PC-9 (cell line): ENCODE measurements around the gene TMEM255A. TPM values are rescaled to one million over a fixed set of nuclear protein-coding genes. Genes with fewer than 3 reads are reported as not detected.

ENCODE experiments used
- BruUV-seq: library from RNA; stranded (reverse); fragments of 400-500 nt; replicated peaks from 2 replicates; lab custom pipeline; 2021; lab: Mats Ljungman, UMichigan
- CTCF ChIA-PET: fragments of 300-600 bp; sonication (Branson Sonifier 250); formaldehyde crosslinking; loops from one replicate; lab custom pipeline; 2022; ENCODE audit warnings: antibody characterized with exemption; lab: Charles Lee
- POLR2A ChIA-PET: fragments of 300-600 bp; sonication (Branson Sonifier 250); formaldehyde crosslinking; loops from one replicate; lab custom pipeline; 2022; ENCODE audit warnings: antibody characterized with exemption; ENCODE audit not compliant: unreplicated experiment; lab: Charles Lee
- DNase-seq, 2 experiments: peaks; one replicate each; pipeline versions ENCODE4 v3.0.0 to v3.0.0-alpha.2; 2015 to 2022; ENCODE audit warnings: mixed read lengths in 1 of 2
- H2AFZ ChIP-seq: fragments of 200-600 bp; sonication (generic); 2 replicates; pipeline ENCODE4 v1.8.1; 2017; ENCODE audit warnings: antibody characterized with exemption
- H3F3A ChIP-seq: fragments of 200-600 bp; sonication (generic); 2 replicates; pipeline ENCODE4 v1.8.1; 2017; ENCODE audit warnings: antibody characterized with exemption, mild to moderate bottlenecking, low read depth; ENCODE audit not compliant: insufficient read depth
- H3K27ac ChIP-seq: fragments of 200-600 bp; sonication (generic); 2 replicates; pipeline ENCODE4 v1.6.1; 2016; ENCODE audit warnings: mixed run types
- H3K27me3 ChIP-seq: fragments of 200-600 bp; sonication (generic); 2 replicates; pipeline ENCODE4 v1.6.1; 2016; ENCODE audit warnings: low read depth, mixed run types; ENCODE audit not compliant: insufficient read depth
- H3K36me3 ChIP-seq: fragments of 200-600 bp; sonication (generic); 2 replicates; pipeline ENCODE4 v1.6.1; 2016; ENCODE audit warnings: low read depth, mixed run types
- H3K4me1 ChIP-seq: fragments of 200-600 bp; sonication (generic); replicated peaks from 2 replicates; pipeline ENCODE4 v1.6.1; 2016; ENCODE audit warnings: mixed run types; ENCODE audit not compliant: insufficient read depth
- H3K4me2 ChIP-seq: fragments of 200-600 bp; sonication (generic); 2 replicates; pipeline ENCODE4 v1.6.1; 2017; ENCODE audit warnings: mixed run types
- H3K4me3 ChIP-seq: fragments of 200-600 bp; sonication (generic); 2 replicates; pipeline ENCODE4 v1.6.1; 2016; ENCODE audit warnings: mixed run types
- H3K79me2 ChIP-seq: fragments of 200-600 bp; sonication (generic); 2 replicates; pipeline ENCODE4 v1.6.1; 2017; ENCODE audit warnings: low read depth, mixed run types
- H3K9me2 ChIP-seq: fragments of 200-600 bp; sonication (generic); 2 replicates; pipeline ENCODE4 v1.8.1; 2017; ENCODE audit warnings: mild to moderate bottlenecking; ENCODE audit not compliant: insufficient read depth
- H3K9me3 ChIP-seq: fragments of 200-600 bp; sonication (generic); 2 replicates; pipeline ENCODE4 v1.8.1; 2016; ENCODE audit warnings: low read depth; ENCODE audit not compliant: insufficient read depth
- H4K20me1 ChIP-seq: fragments of 200-600 bp; sonication (generic); 2 replicates; pipeline ENCODE4 v1.8.1; 2017; ENCODE audit not compliant: insufficient read depth
- CTCF ChIP-seq: fragments of 200-600 bp; sonication (generic); conservative IDR thresholded peaks from 2 replicates; pipeline ENCODE4 v1.6.1; 2017; ENCODE audit warnings: mixed run types, antibody characterized with exemption, mild to moderate bottlenecking, moderate library complexity
- EZH2 ChIP-seq: fragments of 200-600 bp; sonication (generic); IDR thresholded peaks from 2 replicates; pipeline ENCODE4 v1.8.0; 2017; ENCODE audit warnings: antibody characterized with exemption, low read depth
- intact Hi-C: fragments of 100-400 bp; cut with micrococcal nuclease; formaldehyde crosslinking; loops from one replicate; pipeline ENCODE4 v1.10.0; 2022; ENCODE audit not compliant: unreplicated experiment
- total RNA-seq: library from RNA; stranded (reverse); gene quantifications from 2 replicates; pipeline ENCODE4 v1.2.3, GENCODE V29; 2021

The TMEM255A gene
- total RNA-seq, 1 experiment from 2014 or later = 16.7 TPM

GRCh38 chrX:120282697-120283096 lies 28.6 kb downstream of the TMEM255A start:
- Histone ChIP-seq H3K4me3 (no peak overlapping the region), H3K9me3 (no peaks in the 10 kb centered on the region), H3K27ac (no peak overlapping the region), H3K9me2 (no peaks in the 10 kb centered on the region; the same call in 1 of the 2 replicates), H3K4me1 (0 out of 2 replicates have a peak, but pooled peaks cover 5% of the 10 kb centered on the region), H3K36me3 (no peaks in the 10 kb centered on the region), H2AFZ (no peak overlapping the region), H3K79me2 (no peaks in the 10 kb centered on the region), H4K20me1 (no peaks in the 10 kb centered on the region), H3K4me2 (no peak overlapping the region), H3F3A (no peaks in the 10 kb centered on the region), H3K27me3 (no peaks in the 10 kb centered on the region)
- no TSS peak for BruUV-seq
- CTCF ChIA-PET = no interaction called here
- DNase-seq = no peak
- intact Hi-C loops = no loop called here
- TF ChIP-seq EZH2 (no peak), CTCF (no peak)
- POLR2A ChIA-PET = no interaction called here

- BruUV-seq = no TSS peak
- DNase-seq = no peak
- Histone ChIP-seq H3K27me3 (no peaks in the 10 kb centered on the region), H3K9me3 (no peaks in the 10 kb centered on the region), H3K4me2 (no peak overlapping the region), H3K36me3 (no peaks in the 10 kb centered on the region), H2AFZ (no peak overlapping the region), H3F3A (no peaks in the 10 kb centered on the region), H4K20me1 (no peaks in the 10 kb centered on the region), H3K27ac (no peak overlapping the region), H3K79me2 (no peaks in the 10 kb centered on the region), H3K4me1 (0 out of 2 replicates have a peak, but pooled peaks cover 5% of the 10 kb centered on the region), H3K4me3 (no peak overlapping the region), H3K9me2 (no peaks in the 10 kb centered on the region; the same call in 1 of the 2 replicates)
- ChIA-PET CTCF (no interaction called here), POLR2A (no interaction called here)
- TF ChIP-seq EZH2 (no peak), CTCF (no peak)
- intact Hi-C loops = no loop called here
Observed at GRCh38 chrX:120281761-120282160, 29.5 kb downstream of the TMEM255A start.

GRCh38 chrX:120281021-120281624 lies 30.1 kb downstream of the TMEM255A start:
- no peaks in the 10 kb centered on the region for H3K27me3 ChIP-seq
- no peaks in the 10 kb centered on the region for H4K20me1 ChIP-seq
- intact Hi-C loops = no loop called here
- no peak overlapping the region for H2AFZ ChIP-seq
- ChIA-PET CTCF (no interaction called here), POLR2A (no interaction called here)
- no peak overlapping the region for H3K27ac ChIP-seq
- no peak overlapping the region for H3K4me2 ChIP-seq
- H3K4me3 ChIP-seq = no peak overlapping the region
- H3K36me3 ChIP-seq = no peaks in the 10 kb centered on the region
- TF ChIP-seq CTCF (no peak), EZH2 (no peak)
- H3F3A ChIP-seq = no peaks in the 10 kb centered on the region
- no peaks in the 10 kb centered on the region for H3K79me2 ChIP-seq
- H3K9me2 ChIP-seq = no peaks in the 10 kb centered on the region; the same call in 1 of the 2 replicates
- BruUV-seq = no TSS peak
- H3K4me1 ChIP-seq = 0 out of 2 replicates have a peak, but pooled peaks cover 5% of the 10 kb centered on the region
- no peaks in the 10 kb centered on the region for H3K9me3 ChIP-seq
- no peak for DNase-seq
